ENCODE measurements around the gene DLK2. TPM values are rescaled to one million over a fixed set of nuclear protein-coding genes. Genes with fewer than 3 reads are reported as not detected.
A peak's percentile ranks its signal among the peaks of the same experiment; 100 is the strongest.
"Not testable (repeated sequence)": the region's sequence is repeated elsewhere in the genome, so short reads cannot be mapped to it uniquely, and the experiment has no call there.

DLK2 gene
- total RNA-seq, 6 experiments from 2014 or later, result 1.8 to 2.9 (median 2.2) TPM

- DNase-seq, result no peak
- Mint-ChIP-seq H3K9me3 (no peaks in the 10 kb centered on the region), H3K27ac (no peak overlapping the region), H3K4me1 (ENCODE audit: low read depth) (peaks cover 7% of the 10 kb centered on the region), H3K4me3 (no peak overlapping the region), H3K27me3 (ENCODE audit: insufficient read depth) (peaks cover 15% of the 10 kb centered on the region), H3K36me3 (ENCODE audit: low read depth) (no peaks in the 10 kb centered on the region)
- TF ChIP-seq CTCF (IDR thresholded peaks at IDR 0.05), result no peak
Measured at GRCh38 chr6:43459535-43459934, 4.2 kb upstream of the DLK2 start.

GRCh38 chr6:43458154-43458553, 2.8 kb upstream of the DLK2 start:
- not testable (repeated sequence) for H3K4me3 Mint-ChIP-seq; H3K27ac Mint-ChIP-seq; H3K36me3 Mint-ChIP-seq (ENCODE audit: low read depth); DNase-seq; H3K9me3 Mint-ChIP-seq
- H3K4me1 Mint-ChIP-seq (ENCODE audit: low read depth), result peaks cover 14% of the 10 kb centered on the region
- peaks cover 14% of the 10 kb centered on the region for H3K27me3 Mint-ChIP-seq (ENCODE audit: insufficient read depth)

GRCh38 chr6:43457643-43458042, 2.3 kb upstream of the DLK2 start:
- DNase-seq, result no peak
- H3K4me1 Mint-ChIP-seq (ENCODE audit: low read depth), result peaks cover 14% of the 10 kb centered on the region
- no peak overlapping the region for H3K27ac Mint-ChIP-seq
- TF ChIP-seq CTCF (IDR thresholded peaks at IDR 0.05), result no peak; the same call in 1 of the 2 replicates
- no peak overlapping the region for H3K4me3 Mint-ChIP-seq
- no peaks in the 10 kb centered on the region for H3K36me3 Mint-ChIP-seq (ENCODE audit: low read depth)
- H3K9me3 Mint-ChIP-seq, result no peaks in the 10 kb centered on the region
- peaks cover 14% of the 10 kb centered on the region for H3K27me3 Mint-ChIP-seq (ENCODE audit: insufficient read depth)

- H3K4me1 Mint-ChIP-seq (ENCODE audit: low read depth), result peaks cover 14% of the 10 kb centered on the region
Measured at GRCh38 chr6:43454696-43455530, 435 bp downstream of the DLK2 start.

GRCh38 chr6:43454290-43454695, 1.1 kb downstream of the DLK2 start:
- Mint-ChIP-seq H3K27ac (no peak overlapping the region), H3K4me1 (ENCODE audit: low read depth) (peaks cover 14% of the 10 kb centered on the region), H3K36me3 (ENCODE audit: low read depth) (no peaks in the 10 kb centered on the region), H3K9me3 (no peaks in the 10 kb centered on the region), H3K4me3 (peak overlapping the region; percentile 74), H3K27me3 (ENCODE audit: insufficient read depth) (peaks cover 9% of the 10 kb centered on the region)
- TF ChIP-seq CTCF (IDR thresholded peaks at IDR 0.05), result peak; percentile 98
- DNase-seq, result no peak

More at GRCh38 chr6:43454696-43455530, 435 bp downstream of the DLK2 start:
- peak; percentile 76 for DNase-seq
- TF ChIP-seq CTCF (IDR thresholded peaks at IDR 0.05), result peak; percentile 34
- Mint-ChIP-seq H3K27ac (no peak overlapping the region), H3K4me3 (peak overlapping the region; percentile 74), H3K27me3 (ENCODE audit: insufficient read depth) (peaks cover 9% of the 10 kb centered on the region), H3K36me3 (ENCODE audit: low read depth) (no peaks in the 10 kb centered on the region), H3K9me3 (no peaks in the 10 kb centered on the region)

- Mint-ChIP-seq H3K36me3 (ENCODE audit: low read depth) (no peaks in the 10 kb centered on the region), H3K4me1 (ENCODE audit: low read depth) (peaks cover 14% of the 10 kb centered on the region), H3K27ac (no peak overlapping the region), H3K27me3 (ENCODE audit: insufficient read depth) (peaks cover 9% of the 10 kb centered on the region), H3K4me3 (no peak overlapping the region), H3K9me3 (no peaks in the 10 kb centered on the region)
- DNase-seq, result no peak
- no peak for TF ChIP-seq CTCF (IDR thresholded peaks at IDR 0.05)
Measured at GRCh38 chr6:43453831-43454230, 1.5 kb downstream of the DLK2 start.

All from HFFc6 (cell line).